ENCODE results near the gene PITPNC1. TPM values are rescaled to one million over a fixed set of nuclear protein-coding genes. Genes with fewer than 3 reads are reported as not detected.

The PITPNC1 gene
- polyA plus RNA-seq, 1 donor from 2014 or later: 18.8 TPM

DNA sequence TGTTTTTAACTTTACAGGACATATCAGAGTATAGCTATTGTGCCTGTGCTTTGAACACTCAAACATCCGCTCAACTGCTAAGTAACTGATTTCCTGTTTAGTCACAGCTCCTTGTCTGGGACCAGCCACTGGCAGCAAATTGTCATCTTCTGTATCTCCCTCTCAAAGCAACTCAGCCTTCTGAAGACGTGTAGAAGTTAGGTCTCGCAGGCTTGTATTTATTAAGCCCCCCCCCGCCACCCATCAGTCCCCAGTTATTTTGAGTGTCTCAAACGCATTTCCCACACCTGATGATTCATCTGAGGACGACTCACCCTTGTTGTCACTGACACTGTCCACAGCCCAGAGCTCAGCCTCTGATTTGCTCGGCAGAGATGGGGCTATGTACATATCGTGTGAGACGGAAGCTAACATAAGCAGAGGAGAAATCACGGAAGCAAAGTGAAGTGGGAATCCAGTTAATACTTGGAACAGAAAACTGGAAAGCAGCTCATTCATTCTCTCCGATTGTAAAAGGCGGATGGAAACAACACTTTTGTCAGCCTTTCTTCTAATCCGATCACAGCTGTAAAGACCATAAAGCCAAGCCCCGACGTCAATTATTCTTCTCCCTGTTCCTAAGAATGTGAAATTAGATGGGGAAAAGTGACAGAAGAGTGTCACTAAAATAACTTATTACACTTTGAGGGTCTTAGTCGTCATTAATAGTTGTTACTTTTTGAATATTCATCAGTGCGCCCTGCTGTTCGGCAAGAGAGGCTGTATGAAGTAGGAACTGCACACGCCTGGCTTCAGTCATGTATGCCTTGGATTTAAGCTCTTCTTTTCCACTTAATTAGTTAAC lies 64.2 kb downstream of the PITPNC1 start:
- H3K27ac ChIP-seq (ENCODE audit: low read length): no peak overlapping the region
- TF ChIP-seq POLR2AphosphoS5 (IDR thresholded peaks at IDR 0.05) (no peak), RAD21 (conservative IDR thresholded peaks at IDR 0.05) (no peak), TAF1 (IDR thresholded peaks at IDR 0.05; ENCODE audit: low read depth) (no peak), CTCF (IDR thresholded peaks at IDR 0.05; ENCODE audit: poor library complexity, severe bottlenecking) (no peak), EZH2 (IDR thresholded peaks at IDR 0.05; ENCODE audit: borderline replicate concordance, insufficient read depth, low read length, poor library complexity, severe bottlenecking) (no peak), REST (IDR thresholded peaks at IDR 0.05; ENCODE audit: borderline replicate concordance) (no peak), MXI1 (conservative IDR thresholded peaks at IDR 0.05; ENCODE audit: poor library complexity, severe bottlenecking) (no peak), SMC3 (conservative IDR thresholded peaks at IDR 0.05; ENCODE audit: poor library complexity) (no peak), EP300 (conservative IDR thresholded peaks at IDR 0.05; ENCODE audit: poor library complexity, severe bottlenecking) (no peak)
- H3K27me3 ChIP-seq (ENCODE audit: insufficient read depth, low read depth, low read length): no peaks in the 10 kb centered on the region
- no peaks in the 10 kb centered on the region for H3F3A ChIP-seq (ENCODE audit: insufficient read depth, low read length, poor library complexity, severe bottlenecking)
- no peaks in the 10 kb centered on the region for H3K79me2 ChIP-seq (replicated peaks; ENCODE audit: insufficient read depth, low read length)
- H3K4me3 ChIP-seq (ENCODE audit: low read length): peak overlapping the region; percentile 50
- no peak overlapping the region for H2AFZ ChIP-seq (ENCODE audit: low read depth, low read length)
- no peaks in the 10 kb centered on the region for H4K20me1 ChIP-seq (ENCODE audit: insufficient read depth)
- no peaks in the 10 kb centered on the region for H3K36me3 ChIP-seq (ENCODE audit: insufficient read depth, low read length)
- no peak overlapping the region for H3K9ac ChIP-seq (ENCODE audit: low read length)
- no peaks in the 10 kb centered on the region for H3K9me2 ChIP-seq (ENCODE audit: insufficient read depth, low read length)
- no peak overlapping the region for H3K4me2 ChIP-seq (ENCODE audit: low read length)
- H3K9me3 ChIP-seq (ENCODE audit: low read length): no peaks in the 10 kb centered on the region

GRCh38 chr17:67441896-67442219 lies 64.8 kb downstream of the PITPNC1 start:
- Histone ChIP-seq H3K9me3 (ENCODE audit: low read length) (no peaks in the 10 kb centered on the region), H2AFZ (ENCODE audit: low read depth, low read length) (no peak overlapping the region), H3K9me2 (ENCODE audit: insufficient read depth, low read length) (no peaks in the 10 kb centered on the region), H3F3A (ENCODE audit: insufficient read depth, low read length, poor library complexity, severe bottlenecking) (no peaks in the 10 kb centered on the region), H4K20me1 (ENCODE audit: insufficient read depth) (no peaks in the 10 kb centered on the region), H3K4me3 (ENCODE audit: low read length) (peak overlapping the region; percentile 50), H3K4me2 (ENCODE audit: low read length) (no peak overlapping the region), H3K27ac (ENCODE audit: low read length) (no peak overlapping the region), H3K79me2 (replicated peaks; ENCODE audit: insufficient read depth, low read length) (no peaks in the 10 kb centered on the region), H3K27me3 (ENCODE audit: insufficient read depth, low read depth, low read length) (no peaks in the 10 kb centered on the region), H3K9ac (ENCODE audit: low read length) (no peak overlapping the region), H3K36me3 (ENCODE audit: insufficient read depth, low read length) (no peaks in the 10 kb centered on the region)
- TF ChIP-seq REST (IDR thresholded peaks at IDR 0.05; ENCODE audit: borderline replicate concordance): no peak

Measured in neural cell (in vitro differentiated cells).